Esophagus squamous epithelium (tissue), 5 donors: ENCODE measurements around the gene PTPN13. TPM values are rescaled to one million over a fixed set of nuclear protein-coding genes. Genes with fewer than 3 reads are reported as not detected.

Source experiments
- DNase-seq: peaks from one replicate; lab custom pipeline; 2025; lab: John Stamatoyannopoulos, UW
- H3K27ac ChIP-seq, 4 donors: fragments of 200-600 bp; sonication (generic); one replicate each; pipeline ENCODE4 v1.5.1; 2016 to 2019; ENCODE audit warnings: mild to moderate bottlenecking in 1 of 4
- H3K27me3 ChIP-seq, 4 donors: fragments of 200-600 bp; sonication (generic); 1 replicate in 3 of 4; 2 replicates in 1 of 4; pipeline versions ENCODE4 v1.5.1 to v1.6.0; 2017 to 2021; ENCODE audit warnings: antibody characterized with exemption in 1 of 4
- H3K36me3 ChIP-seq, 3 donors: fragments of 200-600 bp; sonication (generic); one replicate each; pipeline ENCODE4 v1.5.1; 2016 to 2019
- H3K4me1 ChIP-seq, 3 donors: fragments of 200-600 bp; sonication (generic); one replicate each; pipeline ENCODE4 v1.5.1; 2017 to 2019
- H3K4me3 ChIP-seq, 4 donors: fragments of 200-600 bp; sonication (generic); 1 replicate in 3 of 4; 2 replicates in 1 of 4; pipeline ENCODE4 v1.5.1; 2016 to 2019; ENCODE audit warnings: mild to moderate bottlenecking in 2 of 4, moderate library complexity in 1 of 4
- H3K9me3 ChIP-seq, 3 donors: fragments of 200-600 bp; sonication (generic); one replicate each; pipeline ENCODE4 v1.5.1; 2016 to 2019
- CTCF ChIP-seq, 6 experiments: fragments of 450-650 bp in 4 of 6; fragments of 200-600 bp in 2 of 6; sonication (generic) in 2 of 6; IDR thresholded peaks; one replicate each; pipeline ENCODE4 v1.5.1; 2016 to 2019; ENCODE audit warnings: antibody characterized with exemption in 6 of 6, mild to moderate bottlenecking in 4 of 6, moderate library complexity in 4 of 6
- POLR2A ChIP-seq, 4 donors: fragments of 450-650 bp; IDR thresholded peaks; one replicate each; pipeline ENCODE4 v1.6.1; 2017; ENCODE audit warnings: antibody characterized with exemption in 4 of 4, mild to moderate bottlenecking in 4 of 4, moderate library complexity in 3 of 4
- WGBS, 2 donors: methylation state at CpG; one replicate each; pipeline ENCODE4 v1.1.5; 2018; 5-methylcytosine and 5-hydroxymethylcytosine counted together
- intact Hi-C: fragments of 100-400 bp; cut with DNase I; formaldehyde crosslinking; loops from one replicate; pipeline ENCODE4 v1.15.0; 2022
- total RNA-seq, 4 donors: library from RNA; depleted of rRNA; stranded (reverse); fragments of >200 nt; gene quantifications; one replicate each; pipeline ENCODE4 v1.1.0, GENCODE V29; 2016
- donor health status: DM: yes; HTN: yes; CAD: no.

Gene PTPN13
- total RNA-seq, 4 donors from 2014 or later: 44.8 to 94.9 (median 66.7) TPM

- no peaks in the 10 kb centered on the region for H3K9me3 ChIP-seq
- intact Hi-C loops: no loop called here
- DNase-seq: no peak
- no peaks in the 10 kb centered on the region for H3K27me3 ChIP-seq
- H3K4me1 ChIP-seq: peaks cover 7 to 83% (median 12%) of the 10 kb centered on the region in 3 donors
- no peak overlapping the region for H3K27ac ChIP-seq
- H3K4me3 ChIP-seq: no peak overlapping the region
- H3K36me3 ChIP-seq: no peaks in the 10 kb centered on the region
- 65 to 83% methylated on average over 1 of the region's 1 CpG for WGBS, 2 donors
- TF ChIP-seq POLR2A (IDR thresholded peaks at IDR 0.05): no peak
- no peak for TF ChIP-seq CTCF (IDR thresholded peaks at IDR 0.05)
Measured at GRCh38 chr4:86600007-86600653, 6.0 kb downstream of the PTPN13 start.

- intact Hi-C loops: no loop called here
- Histone ChIP-seq H3K27ac (no peak overlapping the region), H3K36me3 (no peaks in the 10 kb centered on the region), H3K4me1 (peaks cover 0 to 71% (median 0%) of the 10 kb centered on the region in 3 donors), H3K9me3 (no peaks in the 10 kb centered on the region), H3K4me3 (no peak overlapping the region), H3K27me3 (no peaks in the 10 kb centered on the region)
- TF ChIP-seq CTCF (IDR thresholded peaks at IDR 0.05) (no peak), POLR2A (IDR thresholded peaks at IDR 0.05) (no peak)
- no peak for DNase-seq
- WGBS, 2 donors: 43 to 55% methylated on average over 1 of the region's 1 CpG
Measured at GRCh38 chr4:86603311-86603885, 9.3 kb downstream of the PTPN13 start.

- DNase-seq: no peak
- H3K27ac ChIP-seq: no peak overlapping the region
- no peaks in the 10 kb centered on the region for H3K27me3 ChIP-seq
- no peak overlapping the region for H3K4me3 ChIP-seq
- no peak for TF ChIP-seq POLR2A (IDR thresholded peaks at IDR 0.05)
- TF ChIP-seq CTCF (IDR thresholded peaks at IDR 0.05): no peak
- H3K4me1 ChIP-seq: peaks cover 0 to 61% (median 0%) of the 10 kb centered on the region in 3 donors
- H3K9me3 ChIP-seq: no peaks in the 10 kb centered on the region
- intact Hi-C loops: no loop called here
- H3K36me3 ChIP-seq: no peaks in the 10 kb centered on the region
Measured at GRCh38 chr4:86606809-86607208, 12.7 kb downstream of the PTPN13 start.

GRCh38 chr4:86608757-86609375 is 14.8 kb downstream of the PTPN13 start:
- Histone ChIP-seq H3K4me1 (peaks cover 0 to 45% (median 0%) of the 10 kb centered on the region in 3 donors), H3K27me3 (no peaks in the 10 kb centered on the region), H3K27ac (no peak overlapping the region), H3K36me3 (no peaks in the 10 kb centered on the region), H3K9me3 (no peaks in the 10 kb centered on the region), H3K4me3 (no peak overlapping the region)
- 44 to 74% methylated on average over 2 of the region's 2 CpGs for WGBS, 2 donors
- no peak for TF ChIP-seq POLR2A (IDR thresholded peaks at IDR 0.05)
- TF ChIP-seq CTCF (IDR thresholded peaks at IDR 0.05): no peak
- no peak for DNase-seq
- intact Hi-C loops: no loop called here

GRCh38 chr4:86611757-86612156 is 17.6 kb downstream of the PTPN13 start:
- Histone ChIP-seq H3K27ac (no peak overlapping the region), H3K9me3 (no peaks in the 10 kb centered on the region), H3K4me3 (no peak overlapping the region), H3K4me1 (peaks cover 0 to 30% (median 0%) of the 10 kb centered on the region in 3 donors), H3K36me3 (no peaks in the 10 kb centered on the region), H3K27me3 (no peaks in the 10 kb centered on the region)
- WGBS, 2 donors: 78 to 97% methylated on average over 2 of the region's 2 CpGs
- intact Hi-C loops: no loop called here
- DNase-seq: no peak
- no peak for TF ChIP-seq POLR2A (IDR thresholded peaks at IDR 0.05)
- TF ChIP-seq CTCF (IDR thresholded peaks at IDR 0.05): no peak
